Activated T-helper 9 cell treated with anti-CD3 and anti-CD28 coated beads, Interleukin-2, amount 50 U/mL, for 16 hours (primary cell): Measurements from ENCODE around the gene ARL11.

Experiments
- DNase-seq: peaks from one replicate; pipeline ENCODE4 v3.0.0-alpha.2; 2020; ENCODE audit warnings: low read depth

The ARL11 gene

DNA sequence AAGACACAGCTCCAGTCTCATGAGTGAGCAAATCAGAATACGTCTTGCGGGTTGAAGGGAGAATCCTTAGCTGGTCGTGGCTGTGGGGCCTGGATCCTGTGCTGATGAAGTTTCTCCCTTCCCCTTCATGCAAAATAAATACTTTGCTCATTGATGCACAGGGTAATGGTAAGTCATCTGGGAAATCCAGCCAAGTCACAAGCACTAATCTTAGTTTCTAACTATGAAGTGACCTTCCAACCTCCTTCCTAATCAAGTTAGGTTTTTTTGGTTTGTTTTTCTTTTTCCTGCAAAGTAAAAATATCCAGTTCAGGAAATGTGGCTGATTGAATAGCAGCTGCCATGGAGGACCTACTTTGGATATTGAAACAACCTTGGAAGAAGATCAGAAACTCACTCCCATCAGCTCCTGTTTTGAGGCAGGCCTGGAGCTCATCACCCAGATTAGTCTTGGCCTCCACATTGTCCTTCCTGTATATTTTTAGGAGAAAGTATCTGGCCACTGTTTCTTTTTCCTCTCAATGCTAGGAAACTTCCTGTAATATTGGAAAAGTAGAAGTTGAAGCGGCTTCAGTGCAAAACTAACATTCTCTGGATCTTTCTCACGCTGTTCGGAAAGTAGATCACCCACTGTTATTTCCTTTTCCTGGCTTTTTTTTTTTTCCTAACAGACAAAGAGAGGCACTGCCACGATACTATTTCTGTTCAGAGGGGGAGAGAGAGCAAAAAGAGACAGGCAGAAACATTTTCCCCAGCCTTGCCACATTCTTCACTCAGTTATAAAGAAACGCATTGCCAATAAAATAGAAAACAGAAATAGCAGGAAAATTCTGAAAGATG, 12.3 kb upstream of the ARL11 start:
- DNase-seq = no peak

DNA sequence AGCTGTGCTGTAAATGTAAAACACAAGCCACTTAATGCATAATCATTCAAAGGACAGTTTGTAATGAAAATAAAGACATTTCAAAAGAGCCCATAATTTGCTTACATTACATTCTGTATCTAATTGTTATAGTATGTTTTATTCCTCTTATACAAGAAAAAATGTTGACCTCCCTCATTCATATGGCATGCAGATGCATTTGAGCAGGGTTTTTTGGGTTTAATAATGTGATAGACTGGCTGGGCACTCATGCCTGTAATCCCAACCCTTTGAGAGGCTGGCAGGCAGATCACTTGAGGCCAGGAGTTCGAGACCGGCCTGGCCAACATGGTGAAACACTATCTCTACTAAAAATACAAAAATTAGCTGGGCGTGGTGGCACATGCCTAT, 11.6 kb upstream of the ARL11 start:
- DNase-seq = no peak

GRCh38 chr13:49620170-49620621, 8.1 kb upstream of the ARL11 start:
- no peak for DNase-seq

DNA sequence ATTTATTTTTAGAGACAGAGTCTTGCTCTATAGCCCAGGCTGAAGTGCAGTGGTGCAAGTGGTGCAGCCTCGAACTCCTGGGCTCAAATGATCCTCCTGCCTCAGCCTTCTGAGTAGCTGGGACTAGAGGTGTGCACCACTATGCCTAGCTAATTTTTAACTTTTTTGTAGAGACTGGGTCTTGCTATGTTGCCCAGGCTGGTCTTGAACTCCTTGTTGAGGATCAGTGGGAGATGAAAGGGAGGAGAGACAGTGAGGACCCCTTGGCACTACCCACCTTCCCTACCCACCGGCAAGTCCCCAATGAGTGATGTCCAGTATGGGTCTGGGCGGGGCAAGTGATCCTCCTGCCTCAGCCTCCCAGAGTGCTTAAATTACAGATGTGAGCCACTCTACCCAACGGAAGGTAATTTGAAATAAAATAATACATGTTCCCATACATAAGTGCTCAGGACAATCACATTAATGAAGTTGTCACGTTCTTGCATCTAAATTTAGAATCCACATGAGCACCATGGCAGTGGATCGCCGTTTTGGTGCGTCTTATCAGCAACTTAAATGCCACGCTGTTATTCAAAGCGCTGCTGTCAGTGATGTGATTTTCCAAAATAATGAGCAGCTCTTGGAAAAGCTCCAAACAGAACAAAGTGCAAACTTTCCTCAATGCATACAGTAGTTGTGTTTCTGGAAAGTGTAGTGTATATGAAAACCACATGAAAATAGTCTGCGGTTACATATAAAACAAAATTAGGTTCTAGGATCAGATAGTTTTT, 5.9 kb upstream of the ARL11 start:
- DNase-seq = no peak

GRCh38 chr13:49624229-49624628, 4.1 kb upstream of the ARL11 start:
- DNase-seq = no peak

DNA sequence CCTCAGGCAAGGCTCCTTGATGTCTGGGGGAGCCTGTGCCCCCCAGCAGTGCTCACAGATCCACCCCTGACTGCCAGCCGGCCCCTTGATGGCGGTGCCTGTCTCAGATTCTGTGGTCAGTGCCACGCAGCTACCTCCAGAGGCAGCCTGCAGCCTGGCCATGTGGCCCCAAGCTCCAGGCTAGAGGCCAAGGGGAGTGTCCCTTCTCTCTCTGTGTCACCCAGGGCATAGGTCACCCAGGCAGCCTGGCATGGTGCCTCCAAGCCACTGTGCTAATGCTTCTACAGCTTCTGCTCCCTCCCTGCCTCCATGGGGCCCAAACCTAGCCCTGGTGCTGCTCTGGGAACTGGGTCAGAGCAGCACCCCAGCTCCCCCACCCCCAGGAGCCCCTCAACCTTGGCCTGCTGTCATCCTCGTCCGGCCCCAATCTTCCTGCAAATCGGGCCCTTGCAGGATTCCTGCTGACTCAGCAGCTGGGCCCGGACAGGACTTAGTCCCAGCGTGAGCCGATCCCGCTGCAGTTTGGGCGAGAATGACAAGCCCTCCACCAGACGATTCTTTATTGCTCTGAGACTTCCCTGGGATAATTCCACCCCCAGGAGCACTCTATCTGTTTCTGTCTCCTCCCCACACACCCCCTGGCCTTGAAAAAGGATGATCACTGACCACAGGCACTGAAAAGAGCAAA, 2.8 kb upstream of the ARL11 start:
- no peak for DNase-seq

DNA sequence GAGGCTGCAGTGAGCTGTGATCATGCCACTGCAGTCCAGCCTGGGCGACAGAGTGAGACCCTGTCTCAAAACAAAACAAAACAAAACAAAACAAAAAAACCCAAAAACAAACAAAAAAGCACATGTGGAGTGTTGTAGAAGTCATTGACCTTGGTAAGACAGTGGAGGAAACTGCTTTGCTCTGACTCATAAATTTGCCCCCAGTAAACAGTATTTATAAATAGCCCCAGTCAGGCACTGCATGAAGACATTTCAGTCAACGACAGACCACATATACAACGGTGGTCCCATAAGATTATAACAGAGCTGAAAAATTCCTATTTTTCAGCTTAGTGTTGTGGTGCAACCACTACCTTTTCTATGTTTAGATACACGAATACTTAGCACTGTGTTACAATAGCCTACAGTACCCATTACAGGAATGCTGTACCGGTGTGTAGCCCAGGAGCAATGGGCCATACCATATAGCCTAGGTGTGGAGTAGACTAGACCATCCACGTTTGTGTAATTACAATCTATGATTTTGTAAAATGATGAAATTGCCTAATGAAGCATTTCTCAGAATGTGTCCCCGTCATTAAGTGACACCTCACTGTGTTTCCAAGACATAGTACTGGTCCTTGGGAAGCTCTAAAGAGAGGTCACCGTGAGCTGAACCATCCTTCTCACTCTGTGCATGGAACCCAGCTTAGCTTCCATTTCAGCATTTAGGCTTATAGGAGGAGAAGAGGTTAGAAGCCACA, 1.1 kb downstream of the ARL11 start:
- DNase-seq = no peak

- no peak for DNase-seq
Measured at GRCh38 chr13:49629947-49630346, 1.6 kb downstream of the ARL11 start.

DNA sequence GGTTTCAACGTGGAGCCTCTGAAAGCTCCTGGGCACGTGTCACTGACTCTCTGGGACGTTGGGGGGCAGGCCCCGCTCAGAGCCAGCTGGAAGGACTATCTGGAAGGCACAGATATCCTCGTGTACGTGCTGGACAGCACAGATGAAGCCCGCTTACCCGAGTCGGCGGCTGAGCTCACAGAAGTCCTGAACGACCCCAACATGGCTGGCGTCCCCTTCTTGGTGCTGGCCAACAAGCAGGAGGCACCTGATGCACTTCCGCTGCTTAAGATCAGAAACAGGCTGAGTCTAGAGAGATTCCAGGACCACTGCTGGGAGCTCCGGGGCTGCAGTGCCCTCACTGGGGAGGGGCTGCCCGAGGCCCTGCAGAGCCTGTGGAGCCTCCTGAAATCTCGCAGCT, 2.3 kb downstream of the ARL11 start:
- no peak for DNase-seq

DNA sequence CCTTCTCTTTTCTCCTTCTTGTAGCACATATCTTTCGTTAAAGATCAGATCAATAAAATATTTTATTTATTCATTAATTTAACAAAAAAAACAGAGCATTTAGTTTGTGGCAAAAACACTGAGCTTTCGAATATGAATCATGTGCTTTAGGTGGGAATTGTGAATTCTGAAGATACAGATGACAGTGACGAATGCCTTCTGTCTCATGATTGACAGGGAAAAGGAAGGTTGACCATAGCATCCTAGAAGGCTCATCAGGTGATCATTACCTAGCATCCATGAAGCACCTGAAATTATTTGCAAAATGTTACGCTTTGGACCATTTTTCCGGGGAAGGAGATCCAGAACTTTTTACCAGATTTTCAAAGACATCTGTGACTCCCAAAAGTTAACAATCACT, 3.8 kb downstream of the ARL11 start:
- DNase-seq = no peak

GRCh38 chr13:49633710-49634109, 5.4 kb downstream of the ARL11 start:
- no peak for DNase-seq

DNA sequence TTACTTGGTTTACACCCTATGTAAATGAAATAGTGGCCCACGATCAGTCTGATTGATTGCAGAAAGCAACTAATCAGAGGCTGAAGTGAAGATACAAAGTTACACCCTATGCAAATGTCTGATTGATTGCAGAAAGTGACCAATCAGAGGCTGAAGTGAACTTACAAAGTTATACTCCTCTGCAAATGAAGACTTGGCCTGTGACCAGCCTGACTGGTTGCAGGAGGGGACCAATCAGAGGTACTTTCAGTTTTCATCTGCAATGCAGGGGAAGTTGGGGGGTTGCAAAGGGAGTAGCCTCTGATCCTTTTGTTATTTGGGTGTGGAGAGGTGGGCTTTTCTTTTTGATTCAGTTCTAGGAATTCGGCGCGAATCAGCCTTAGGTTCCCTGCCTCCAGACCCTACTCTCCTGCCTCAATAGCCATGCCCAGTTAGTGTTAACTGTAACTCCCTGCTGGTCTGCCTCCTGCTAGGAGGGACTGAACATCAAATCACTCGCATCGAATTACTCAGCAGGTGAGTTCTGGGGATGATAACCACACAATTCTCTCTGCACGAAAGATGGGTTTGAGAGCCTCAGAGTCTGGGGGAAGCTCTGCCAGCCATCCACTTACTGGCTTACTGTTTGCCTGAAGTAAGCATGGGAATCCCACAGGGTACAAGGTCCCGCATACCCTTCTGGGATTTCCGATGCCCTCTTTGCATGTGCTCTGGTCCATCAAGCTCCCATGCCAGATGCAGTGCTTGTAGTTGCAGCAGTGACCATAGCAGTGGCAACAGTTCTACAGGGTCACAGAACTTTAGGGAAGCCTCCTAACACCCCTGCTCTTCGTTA, 7.5 kb downstream of the ARL11 start:
- DNase-seq = no peak

- no peak for DNase-seq
Measured at GRCh38 chr13:49636705-49637104, 8.4 kb downstream of the ARL11 start.

GRCh38 chr13:49638030-49638743, 9.9 kb downstream of the ARL11 start:
- DNase-seq = no peak

GRCh38 chr13:49638744-49639072, 10.4 kb downstream of the ARL11 start:
- DNase-seq = no peak

- DNase-seq = no peak
Measured at GRCh38 chr13:49641801-49642291, 13.5 kb downstream of the ARL11 start.

GRCh38 chr13:49643035-49643646, 14.8 kb downstream of the ARL11 start:
- no peak for DNase-seq

DNA sequence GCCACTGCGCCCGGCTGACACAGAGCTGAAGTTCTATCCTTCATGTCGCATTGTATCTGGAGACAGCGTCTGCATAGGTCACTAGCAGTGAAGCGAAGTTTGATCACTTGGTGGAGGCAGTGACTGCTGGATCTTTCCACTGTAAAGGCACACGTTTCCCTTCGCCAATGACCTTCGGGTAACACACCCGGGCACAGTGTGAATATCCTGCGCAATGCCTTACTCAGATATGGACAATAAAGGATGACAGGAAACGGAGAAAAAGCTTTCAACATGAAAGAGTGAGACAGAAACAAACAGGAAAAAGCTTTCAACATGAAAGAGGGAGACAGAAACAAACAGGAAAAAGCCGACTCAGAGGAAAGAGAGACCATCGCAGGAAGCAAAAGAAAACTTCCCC, 17.1 kb downstream of the ARL11 start:
- DNase-seq = no peak

DNA sequence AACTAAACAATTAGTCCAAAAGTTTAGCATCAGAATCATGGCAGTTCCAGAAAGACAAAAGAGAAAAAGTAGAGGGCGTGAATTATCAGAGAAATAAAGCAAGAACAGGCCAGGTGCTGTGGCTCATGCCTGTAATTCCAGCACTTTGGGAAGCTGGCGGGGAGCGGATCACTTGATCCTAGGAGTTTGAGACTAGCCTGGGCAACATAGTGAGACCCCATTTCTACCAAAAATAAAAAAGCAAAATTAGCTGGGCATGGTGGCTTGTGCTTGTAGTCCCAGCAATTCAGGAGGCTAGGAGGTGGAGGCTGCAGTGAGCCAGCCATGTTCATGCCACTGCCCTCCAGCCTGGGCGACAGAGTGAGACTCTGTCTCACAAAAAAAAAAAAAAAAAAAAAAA, 18.4 kb downstream of the ARL11 start:
- no peak for DNase-seq
